ENCODE measurements around the gene SPEM3. TPM values are rescaled to one million over a fixed set of nuclear protein-coding genes. Genes with fewer than 3 reads are reported as not detected.

SPEM3 gene
- total RNA-seq, 1 donor from 2014 or later: not detected

- no peak for DNase-seq (ENCODE audit: low read depth, low spot score)
- Mint-ChIP-seq H3K4me1 (peaks cover 10% of the 10 kb centered on the region), H3K36me3 (ENCODE audit: low read depth) (no peaks in the 10 kb centered on the region), H3K4me3 (peak overlapping the region; percentile 84), H3K9me3 (no peaks in the 10 kb centered on the region), H3K27ac (ENCODE audit: unreplicated experiment) (no peak overlapping the region), H3K27me3 (ENCODE audit: low read depth) (no peaks in the 10 kb centered on the region)
- TF ChIP-seq CTCF (conservative IDR thresholded peaks at IDR 0.05): no peak
These were observed 37.4 kb upstream of the SPEM3 start for GRCh38 chr17:7391307-7391706.

DNA sequence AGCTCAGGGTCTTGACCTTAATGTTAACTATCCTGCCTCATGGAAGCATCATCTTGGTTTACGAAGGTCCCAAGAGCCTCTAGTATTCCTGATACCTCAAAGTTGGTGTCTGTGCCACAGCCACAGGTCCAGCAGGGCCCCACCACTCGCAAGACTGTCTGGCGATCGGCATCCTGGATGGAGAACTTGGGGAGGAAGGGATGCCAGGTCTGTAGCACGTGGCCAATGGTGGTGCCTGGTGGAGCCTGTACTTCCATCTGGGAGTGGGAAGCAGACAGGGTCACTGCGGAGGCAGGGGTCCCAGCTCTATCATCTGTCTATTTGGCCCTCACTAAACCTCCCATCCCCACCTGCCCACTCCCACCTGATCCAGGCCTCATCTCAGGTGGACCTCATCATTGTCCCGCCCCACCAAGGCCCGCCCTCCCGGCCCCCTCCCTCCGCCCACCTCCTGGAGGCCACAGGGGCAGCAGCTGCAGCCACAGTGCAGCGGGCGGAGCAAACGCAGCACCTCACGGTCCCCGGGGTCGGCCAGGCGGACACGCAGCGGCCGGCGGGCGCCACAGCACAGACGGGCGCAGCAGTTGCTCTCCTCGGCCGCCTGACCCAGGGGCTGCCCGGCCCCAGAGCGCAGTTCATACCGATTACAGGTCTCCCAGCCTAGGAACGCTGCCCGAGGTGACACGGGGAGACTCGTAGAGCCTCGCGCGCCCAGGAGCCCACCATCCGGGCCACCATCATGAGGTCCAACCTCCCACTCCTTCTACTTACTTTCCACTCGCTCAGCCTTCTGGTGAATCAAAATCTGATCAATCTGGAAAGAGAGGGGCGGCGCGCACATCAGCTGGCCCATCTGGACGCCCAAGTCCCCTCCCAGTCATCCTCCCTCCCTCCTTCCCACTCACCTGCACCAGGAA, 35.7 kb upstream of the SPEM3 start:
- H3K27ac Mint-ChIP-seq (ENCODE audit: unreplicated experiment): no peak overlapping the region
- DNase-seq (ENCODE audit: low read depth, low spot score): no peak
- TF ChIP-seq CTCF (conservative IDR thresholded peaks at IDR 0.05): no peak
- peaks cover 10% of the 10 kb centered on the region for H3K4me1 Mint-ChIP-seq
- H3K9me3 Mint-ChIP-seq: no peaks in the 10 kb centered on the region
- no peaks in the 10 kb centered on the region for H3K27me3 Mint-ChIP-seq (ENCODE audit: low read depth)
- no peaks in the 10 kb centered on the region for H3K36me3 Mint-ChIP-seq (ENCODE audit: low read depth)
- peak overlapping the region; percentile 84 for H3K4me3 Mint-ChIP-seq

- Mint-ChIP-seq H3K9me3 (no peaks in the 10 kb centered on the region), H3K36me3 (ENCODE audit: low read depth) (no peaks in the 10 kb centered on the region), H3K27me3 (ENCODE audit: low read depth) (no peaks in the 10 kb centered on the region), H3K4me3 (peak overlapping the region; percentile 88), H3K4me1 (peaks cover 15% of the 10 kb centered on the region), H3K27ac (ENCODE audit: unreplicated experiment) (peak overlapping the region; percentile 50)
- no peak for DNase-seq (ENCODE audit: low read depth, low spot score)
- no peak for TF ChIP-seq CTCF (conservative IDR thresholded peaks at IDR 0.05)
These were observed 34.8 kb upstream of the SPEM3 start for GRCh38 chr17:7393613-7394451.

- Mint-ChIP-seq H3K27me3 (ENCODE audit: low read depth) (no peaks in the 10 kb centered on the region), H3K4me1 (peaks cover 17% of the 10 kb centered on the region), H3K27ac (ENCODE audit: unreplicated experiment) (peak within 1 kb of the TSS; percentile 92), H3K36me3 (ENCODE audit: low read depth) (no peaks in the 10 kb centered on the region), H3K4me3 (peak within 1 kb of the TSS; percentile 88), H3K9me3 (no peaks in the 10 kb centered on the region)
- TF ChIP-seq CTCF (conservative IDR thresholded peaks at IDR 0.05): peak; percentile 64
- peak; percentile 81 for DNase-seq (ENCODE audit: low read depth, low spot score)
These were observed 34.0 kb upstream of the SPEM3 start, which contains the start of gene PLSCR3 for GRCh38 chr17:7394452-7395191. TSS of gene PLSCR3 (minus strand) at chr17:7394525. CDS start at chr17:7394110, 415 bp downstream.

DNA sequence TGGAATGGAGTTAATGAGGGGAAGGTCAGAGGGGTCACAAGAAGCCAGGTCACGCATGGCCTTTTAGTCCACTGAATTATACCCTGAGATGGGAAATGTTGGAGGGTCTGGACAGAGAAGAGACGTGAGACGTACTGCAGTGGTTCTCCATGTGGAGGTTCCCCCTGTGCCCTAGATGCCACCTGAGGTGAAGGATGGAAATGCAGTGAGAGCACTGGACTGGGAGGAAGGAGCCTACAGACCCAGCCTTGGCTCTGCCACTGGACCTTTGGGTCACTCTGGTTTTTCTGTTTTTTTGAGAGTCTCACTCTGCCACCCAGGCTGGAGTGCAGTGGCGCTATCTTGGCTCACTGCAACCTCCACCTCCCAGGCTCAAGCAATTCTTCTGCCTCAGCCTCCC, 32.5 kb upstream of the SPEM3 start:
- H3K27ac Mint-ChIP-seq (ENCODE audit: unreplicated experiment): no peak overlapping the region
- no peaks in the 10 kb centered on the region for H3K27me3 Mint-ChIP-seq (ENCODE audit: low read depth)
- peak overlapping the region; percentile 41 for H3K4me3 Mint-ChIP-seq
- no peak for TF ChIP-seq CTCF (conservative IDR thresholded peaks at IDR 0.05)
- DNase-seq (ENCODE audit: low read depth, low spot score): no peak
- H3K4me1 Mint-ChIP-seq: peaks cover 20% of the 10 kb centered on the region
- H3K36me3 Mint-ChIP-seq (ENCODE audit: low read depth): no peaks in the 10 kb centered on the region
- H3K9me3 Mint-ChIP-seq: no peaks in the 10 kb centered on the region

All from neural crest cell (in vitro differentiated cells).